HepG2 (cell line): ENCODE results near the gene SH2D3C. TPM values are rescaled to one million over a fixed set of nuclear protein-coding genes. Genes with fewer than 3 reads are reported as not detected.

ENCODE experiments used
- PAXIP1 ChIP-seq: sonication (generic); formaldehyde crosslinking; conservative IDR thresholded peaks from 2 replicates; pipeline ENCODE4 v1.4.0; 2020; ENCODE audit warnings: mild to moderate bottlenecking, missing genetic modification reagents, moderate library complexity
- SOX6 ChIP-seq, 2 experiments: fragments of 450-650 bp in 1 of 2; sonication (generic) in 1 of 2; formaldehyde crosslinking in 1 of 2; IDR thresholded peaks; 2 replicates each; pipeline versions ENCODE4 v1.4.0 to v1.6.1; 2017 to 2020; ENCODE audit warnings: antibody characterized with exemption in 1 of 2, mild to moderate bottlenecking in 1 of 2, missing genetic modification reagents in 1 of 2
- XRCC5 ChIP-seq: fragments of 200-400 bp; formaldehyde crosslinking; optimal IDR thresholded peaks from 2 replicates; pipeline ENCODE3; 2017; ENCODE audit warnings: mild to moderate bottlenecking, low read length
- ZNF143 ChIP-seq: sonication (generic); formaldehyde crosslinking; IDR thresholded peaks from 2 replicates; pipeline ENCODE4 v1.4.0; 2020; ENCODE audit warnings: missing genetic modification reagents
- ZNF512 ChIP-seq: sonication (generic); formaldehyde crosslinking; IDR thresholded peaks from 2 replicates; pipeline ENCODE4 v1.4.0; 2020; ENCODE audit warnings: mild to moderate bottlenecking, missing genetic modification reagents
- ZNF574 ChIP-seq: sonication (generic); formaldehyde crosslinking; IDR thresholded peaks from 2 replicates; pipeline ENCODE4 v1.4.0; 2020; ENCODE audit warnings: missing genetic modification reagents
- ZNF747 ChIP-seq: sonication (generic); formaldehyde crosslinking; IDR thresholded peaks from 2 replicates; pipeline ENCODE4 v1.8.1; 2023; ENCODE audit warnings: missing genetic modification reagents, mild to moderate bottlenecking, borderline replicate concordance
- polyA plus RNA-seq, 8 experiments: library from polyadenylated mRNA; depleted of rRNA in 3 of 8; stranded (reverse) in 7 of 8; unstranded in 1 of 8; fragments of >200 nt; fragmentation: Illumina TruSeq in 4 of 8; extraction: Trizol in 4 of 8; gene quantifications; 2 replicates each; pipeline versions ENCODE4 v1.2.1 to v1.2.3, GENCODE V29; 2011 to 2016; ENCODE audit warnings: low read depth in 4 of 8, missing spikeins in 1 of 8, mixed read lengths in 1 of 8; ENCODE audit not compliant: insufficient read depth in 1 of 8
- total RNA-seq, 5 experiments: library from RNA; depleted of rRNA; stranded (reverse); fragments of >200 nt; fragmentation: Illumina TruSeq; extraction: Trizol; gene quantifications; 2 replicates each; pipeline ENCODE4 v1.2.3, GENCODE V29; 2016; ENCODE audit warnings: low read depth in 1 of 5

SH2D3C gene
- total and polyA plus RNA-seq, 2 of the 13 experiments (the other 11 are each of a cell fraction or from before 2014, with no cell fraction given), result not detected

- 0 out of 2 replicates have a peak, but pooled peaks have one; percentile 19 for TF ChIP-seq PAXIP1 (CRISPR knock-in tag)
- no peak for TF ChIP-seq SOX6 (IDR thresholded peaks at IDR 0.05)
- TF ChIP-seq SOX6 (CRISPR knock-in tag; IDR thresholded peaks at IDR 0.05), result no peak
- no peak for TF ChIP-seq ZNF512 (CRISPR knock-in tag)
- TF ChIP-seq ZNF574 (CRISPR knock-in tag), result no peak
- peak; percentile 16 for TF ChIP-seq XRCC5
- TF ChIP-seq ZNF747 (CRISPR knock-in tag), result no peak
- peak; percentile 70 for TF ChIP-seq ZNF143 (CRISPR knock-in tag)
Observed at GRCh38 chr9:127813686-127814226, 35.3 kb upstream of the SH2D3C start (continued).
